OCI-LY1 (cell line): ENCODE data around the gene ATP6V1G2.
A peak's percentile ranks its signal among the peaks of the same experiment; 100 is the strongest.

Experiments
- EZH2 ChIP-seq: fragments of 200-600 bp; sonication (generic), shearing (Covaris generic); IDR thresholded peaks from 2 replicates; pipeline ENCODE4 v1.8.0; 2017; ENCODE audit warnings: borderline replicate concordance, mixed run types, mild to moderate bottlenecking, antibody characterized with exemption, low read length, moderate library complexity, mixed read lengths
- TF ChIP-seq, protein P1 (sequence below): fragments of 200-600 bp; sonication (generic), shearing (Covaris generic); IDR thresholded peaks from 2 replicates; pipeline ENCODE4 v1.5.1; 2017; ENCODE audit warnings: mild to moderate bottlenecking, antibody characterized with exemption, low read length, moderate library complexity, mixed read lengths

GRCh38 chr6:31580807-31581433 is 34.5 kb upstream of the ATP6V1G2 start:
- no peak for TF ChIP-seq EZH2
- TF ChIP-seq, protein P1, sequence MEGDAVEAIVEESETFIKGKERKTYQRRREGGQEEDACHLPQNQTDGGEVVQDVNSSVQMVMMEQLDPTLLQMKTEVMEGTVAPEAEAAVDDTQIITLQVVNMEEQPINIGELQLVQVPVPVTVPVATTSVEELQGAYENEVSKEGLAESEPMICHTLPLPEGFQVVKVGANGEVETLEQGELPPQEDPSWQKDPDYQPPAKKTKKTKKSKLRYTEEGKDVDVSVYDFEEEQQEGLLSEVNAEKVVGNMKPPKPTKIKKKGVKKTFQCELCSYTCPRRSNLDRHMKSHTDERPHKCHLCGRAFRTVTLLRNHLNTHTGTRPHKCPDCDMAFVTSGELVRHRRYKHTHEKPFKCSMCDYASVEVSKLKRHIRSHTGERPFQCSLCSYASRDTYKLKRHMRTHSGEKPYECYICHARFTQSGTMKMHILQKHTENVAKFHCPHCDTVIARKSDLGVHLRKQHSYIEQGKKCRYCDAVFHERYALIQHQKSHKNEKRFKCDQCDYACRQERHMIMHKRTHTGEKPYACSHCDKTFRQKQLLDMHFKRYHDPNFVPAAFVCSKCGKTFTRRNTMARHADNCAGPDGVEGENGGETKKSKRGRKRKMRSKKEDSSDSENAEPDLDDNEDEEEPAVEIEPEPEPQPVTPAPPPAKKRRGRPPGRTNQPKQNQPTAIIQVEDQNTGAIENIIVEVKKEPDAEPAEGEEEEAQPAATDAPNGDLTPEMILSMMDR: peak; percentile 95
